ENCODE data around the gene TYW1.
"Not testable (repeated sequence)": the region's sequence is repeated elsewhere in the genome, so short reads cannot be mapped to it uniquely, and the experiment has no call there.

TYW1 gene

DNA sequence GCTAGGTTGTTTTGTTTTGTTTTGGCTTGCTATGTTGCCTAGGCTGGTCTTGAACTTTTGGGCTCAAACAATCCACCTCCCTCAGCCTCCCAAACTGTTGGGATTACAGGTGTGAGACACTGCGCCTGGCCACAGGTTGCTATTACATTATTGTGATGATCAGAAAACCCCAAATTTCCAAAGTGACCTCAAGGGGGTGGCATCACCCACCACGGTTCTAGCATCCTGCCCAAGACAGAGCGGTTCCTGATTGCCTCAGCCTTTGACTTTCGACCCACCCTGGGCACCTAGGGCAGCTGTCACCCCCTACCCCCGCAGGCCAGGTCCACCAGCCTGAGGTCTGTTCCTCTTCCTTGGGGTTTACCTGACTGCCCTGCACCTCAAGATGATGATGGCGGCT is 29.6 kb upstream of the TYW1 start:
- no peaks in the 10 kb centered on the region for H3K36me3 ChIP-seq (ENCODE audit: insufficient read depth, low read depth, low read length)
- H3K9ac ChIP-seq (ENCODE audit: low read depth, low read length) = no peak overlapping the region
- H3K9me3 ChIP-seq (ENCODE audit: insufficient read depth, low read depth, low read length) = peaks cover 6% of the 10 kb centered on the region; the same call in 1 of the 2 replicates
- H3K4me3 ChIP-seq (ENCODE audit: low read length) = no peak overlapping the region
- H3K27ac ChIP-seq (ENCODE audit: low read length) = no peak overlapping the region
- no peaks in the 10 kb centered on the region for H3K4me1 ChIP-seq (ENCODE audit: insufficient read depth, low read length)
- no peaks in the 10 kb centered on the region for H3K27me3 ChIP-seq (ENCODE audit: insufficient read depth, low read length)

DNA sequence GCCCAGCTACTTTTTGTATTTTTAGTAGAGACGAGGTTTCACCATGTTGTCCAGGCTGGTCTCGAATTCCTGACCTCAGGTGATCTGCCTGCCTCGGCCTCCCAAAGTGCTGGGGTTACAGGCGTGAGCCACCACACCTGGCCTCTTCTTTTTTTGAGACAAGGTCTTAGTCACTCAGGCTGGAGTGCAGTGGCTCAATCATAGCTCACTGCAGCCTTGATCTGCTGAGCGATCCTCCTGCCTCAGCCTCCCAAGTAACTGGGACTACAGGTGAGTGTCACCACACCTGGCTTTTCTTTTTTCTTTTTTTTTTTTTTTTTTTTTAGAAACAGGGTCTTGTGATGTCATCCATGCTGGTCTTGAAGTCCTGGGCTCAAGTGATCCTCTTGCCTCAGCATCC is 27.6 kb upstream of the TYW1 start:
- not testable (repeated sequence) for H3K27me3 ChIP-seq (ENCODE audit: insufficient read depth, low read length); H3K27ac ChIP-seq (ENCODE audit: low read length); H3K9me3 ChIP-seq (ENCODE audit: insufficient read depth, low read depth, low read length); H3K4me3 ChIP-seq (ENCODE audit: low read length); H3K36me3 ChIP-seq (ENCODE audit: insufficient read depth, low read depth, low read length); H3K4me1 ChIP-seq (ENCODE audit: insufficient read depth, low read length); H3K9ac ChIP-seq (ENCODE audit: low read depth, low read length)

DNA sequence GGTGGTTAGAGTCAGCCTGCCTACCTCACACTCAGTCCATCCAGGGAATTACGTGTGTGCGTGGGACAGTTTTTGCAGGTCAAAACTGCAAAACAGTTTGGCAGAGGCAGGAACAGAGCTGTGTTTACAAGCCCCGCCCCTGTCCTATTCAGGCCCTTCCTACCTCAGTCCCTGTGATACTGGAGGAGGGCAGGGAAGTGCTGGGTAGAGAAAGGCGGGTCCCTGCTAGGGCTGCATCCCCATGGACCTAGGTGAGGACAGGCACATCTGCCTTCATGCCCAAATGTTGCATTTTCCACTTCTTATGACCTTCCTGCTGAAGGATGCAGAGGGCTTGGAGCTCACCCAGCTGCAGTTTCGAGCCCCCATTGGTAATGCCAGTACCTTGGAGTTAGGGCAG is 26.3 kb upstream of the TYW1 start:
- Histone ChIP-seq H3K36me3 (ENCODE audit: insufficient read depth, low read depth, low read length) (no peaks in the 10 kb centered on the region), H3K4me1 (ENCODE audit: insufficient read depth, low read length) (no peaks in the 10 kb centered on the region), H3K27ac (ENCODE audit: low read length) (no peak overlapping the region), H3K4me3 (ENCODE audit: low read length) (no peak overlapping the region), H3K9ac (ENCODE audit: low read depth, low read length) (no peak overlapping the region), H3K27me3 (ENCODE audit: insufficient read depth, low read length) (no peaks in the 10 kb centered on the region), H3K9me3 (ENCODE audit: insufficient read depth, low read depth, low read length) (peaks cover 6% of the 10 kb centered on the region; the same call in 1 of the 2 replicates)

DNA sequence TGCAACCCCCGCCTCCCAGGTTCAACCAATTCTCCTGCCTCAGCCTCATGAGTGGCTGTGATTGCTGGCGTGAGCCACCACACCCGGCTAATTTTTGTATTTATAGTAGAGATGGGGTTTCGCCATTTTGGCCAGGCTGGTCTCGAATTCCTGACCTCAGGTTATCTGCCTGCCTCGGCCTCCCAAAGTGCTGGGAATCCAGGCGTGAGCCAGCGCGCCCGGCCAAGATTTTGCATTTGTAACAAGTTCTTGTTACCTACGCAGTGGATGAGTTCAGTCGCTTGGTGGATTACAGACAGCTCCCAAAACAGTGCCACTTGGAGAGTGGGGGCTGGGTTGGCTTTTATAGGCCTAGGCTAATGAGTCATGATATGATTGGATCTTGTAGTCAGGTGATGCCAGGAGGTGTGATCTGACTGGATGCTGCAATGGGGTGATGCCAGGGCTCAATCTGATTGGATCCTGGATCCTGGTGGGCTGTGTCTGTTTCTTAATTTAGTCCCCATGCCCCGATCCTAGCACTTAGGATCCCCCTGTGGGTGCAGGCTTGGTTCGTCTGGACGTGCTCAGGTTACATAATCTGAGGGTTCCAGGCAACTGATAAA is 21.5 kb upstream of the TYW1 start:
- Histone ChIP-seq H3K27me3 (ENCODE audit: insufficient read depth, low read length) (no peaks in the 10 kb centered on the region), H3K36me3 (ENCODE audit: insufficient read depth, low read depth, low read length) (no peaks in the 10 kb centered on the region), H3K9me3 (ENCODE audit: insufficient read depth, low read depth, low read length) (0 out of 2 replicates have a peak, but pooled peaks cover 1% of the 10 kb centered on the region), H3K9ac (ENCODE audit: low read depth, low read length) (no peak overlapping the region), H3K27ac (ENCODE audit: low read length) (no peak overlapping the region), H3K4me3 (ENCODE audit: low read length) (no peak overlapping the region), H3K4me1 (ENCODE audit: insufficient read depth, low read length) (no peaks in the 10 kb centered on the region)

DNA sequence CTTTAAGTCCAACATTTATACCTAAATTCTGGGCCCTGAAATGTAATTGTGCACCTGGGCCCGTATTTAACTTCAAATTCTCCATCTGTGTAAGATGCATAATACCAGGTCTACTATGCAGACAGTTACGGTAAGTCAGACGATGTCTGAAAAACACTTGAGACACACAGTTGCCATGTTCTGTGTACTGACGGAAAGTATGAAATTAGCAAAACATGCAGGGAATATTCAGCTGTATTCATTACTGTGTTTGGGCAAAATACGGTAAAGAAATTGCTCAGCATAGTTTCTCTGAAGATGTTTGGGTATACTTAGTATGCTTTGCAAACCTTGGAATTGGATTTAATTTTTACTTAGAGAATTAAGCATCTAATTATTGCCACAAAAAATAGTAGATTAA is 18.3 kb upstream of the TYW1 start:
- not testable (repeated sequence) for H3K27ac ChIP-seq (ENCODE audit: low read length); H3K9ac ChIP-seq (ENCODE audit: low read depth, low read length); H3K27me3 ChIP-seq (ENCODE audit: insufficient read depth, low read length); H3K9me3 ChIP-seq (ENCODE audit: insufficient read depth, low read depth, low read length); H3K4me3 ChIP-seq (ENCODE audit: low read length); H3K36me3 ChIP-seq (ENCODE audit: insufficient read depth, low read depth, low read length); H3K4me1 ChIP-seq (ENCODE audit: insufficient read depth, low read length)

DNA sequence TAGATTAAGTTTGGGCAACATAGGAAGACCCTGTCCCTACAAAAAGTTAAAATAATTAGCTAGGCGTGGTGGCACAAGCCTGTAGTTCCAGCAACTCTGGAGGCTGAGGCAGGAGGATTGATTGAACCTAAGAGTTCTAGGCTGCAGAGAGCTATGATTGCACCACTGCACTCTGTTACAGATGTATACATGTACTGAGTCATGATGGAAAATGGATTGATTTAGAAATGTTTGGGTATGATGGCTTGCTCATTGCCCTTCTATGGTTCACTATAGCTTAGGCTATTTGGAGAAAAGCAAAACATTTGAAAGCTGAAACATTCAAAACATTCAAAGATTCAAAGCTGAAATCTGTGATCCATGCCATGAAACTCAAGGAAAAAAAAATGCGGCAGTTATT is 17.6 kb upstream of the TYW1 start:
- not testable (repeated sequence) for H3K36me3 ChIP-seq (ENCODE audit: insufficient read depth, low read depth, low read length); H3K4me1 ChIP-seq (ENCODE audit: insufficient read depth, low read length); H3K27ac ChIP-seq (ENCODE audit: low read length); H3K4me3 ChIP-seq (ENCODE audit: low read length); H3K27me3 ChIP-seq (ENCODE audit: insufficient read depth, low read length); H3K9me3 ChIP-seq (ENCODE audit: insufficient read depth, low read depth, low read length); H3K9ac ChIP-seq (ENCODE audit: low read depth, low read length)

DNA sequence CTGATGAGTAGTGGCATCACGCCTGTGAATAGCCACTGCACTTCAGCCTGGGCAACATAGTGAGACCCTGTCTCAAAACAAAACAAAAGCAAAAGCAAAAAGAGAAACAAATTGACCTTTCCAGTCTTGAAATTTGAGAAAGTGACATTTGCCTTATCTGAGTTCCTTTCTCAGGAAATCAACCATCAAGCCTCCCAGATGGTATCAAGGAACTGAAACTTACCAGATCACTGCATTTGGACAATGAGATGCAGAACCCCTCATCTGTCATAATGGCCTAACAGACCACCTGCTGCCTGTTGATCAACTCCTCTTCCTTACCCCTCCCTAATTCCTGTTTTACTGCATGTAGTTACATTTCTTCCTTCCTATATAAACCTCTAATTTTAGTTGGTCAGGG is 16.3 kb upstream of the TYW1 start:
- not testable (repeated sequence) for H3K9me3 ChIP-seq (ENCODE audit: insufficient read depth, low read depth, low read length); H3K4me1 ChIP-seq (ENCODE audit: insufficient read depth, low read length); H3K4me3 ChIP-seq (ENCODE audit: low read length); H3K9ac ChIP-seq (ENCODE audit: low read depth, low read length); H3K36me3 ChIP-seq (ENCODE audit: insufficient read depth, low read depth, low read length); H3K27me3 ChIP-seq (ENCODE audit: insufficient read depth, low read length); H3K27ac ChIP-seq (ENCODE audit: low read length)

DNA sequence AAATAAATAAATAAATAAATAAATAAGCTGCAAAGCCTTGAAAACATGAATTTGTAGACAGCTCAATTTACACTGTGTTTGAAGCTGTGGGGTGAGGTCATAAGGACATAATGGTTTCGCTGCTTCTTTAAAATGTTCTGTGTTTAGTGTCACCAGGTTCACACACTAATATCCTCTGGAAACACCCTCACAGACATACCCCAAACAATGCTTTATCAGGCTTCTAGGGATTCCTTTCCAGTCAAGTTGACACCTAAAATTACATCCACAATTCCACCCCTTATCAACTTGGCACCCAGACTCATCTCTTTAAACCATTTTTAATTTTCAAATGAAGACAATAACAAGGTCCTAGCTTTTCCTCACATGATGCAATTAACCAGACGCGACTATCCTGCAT is 7.1 kb upstream of the TYW1 start:
- not testable (repeated sequence) for H3K9me3 ChIP-seq (ENCODE audit: insufficient read depth, low read depth, low read length); H3K4me1 ChIP-seq (ENCODE audit: insufficient read depth, low read length); H3K4me3 ChIP-seq (ENCODE audit: low read length); H3K27ac ChIP-seq (ENCODE audit: low read length); H3K9ac ChIP-seq (ENCODE audit: low read depth, low read length); H3K27me3 ChIP-seq (ENCODE audit: insufficient read depth, low read length)
- peaks cover 27% of the 10 kb centered on the region for H3K36me3 ChIP-seq (ENCODE audit: insufficient read depth, low read depth, low read length)

DNA sequence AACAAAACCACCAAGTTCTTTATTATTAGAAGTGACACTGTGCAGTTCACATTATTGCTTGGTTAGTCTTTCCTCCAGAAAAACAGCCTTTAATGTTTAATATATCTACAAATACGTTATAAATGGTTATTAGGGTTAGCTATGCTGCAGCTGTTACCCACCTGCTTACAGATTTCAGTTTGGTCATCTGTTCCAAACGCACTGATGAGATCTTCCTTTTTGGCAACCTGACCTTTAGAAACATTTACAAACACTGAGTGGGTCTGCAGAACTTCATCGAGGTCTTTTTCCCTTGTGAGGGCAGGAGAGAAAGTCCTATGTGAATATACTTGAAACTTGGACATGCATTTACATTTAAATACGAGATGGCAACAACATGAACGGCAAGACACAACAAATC is 2.6 kb upstream of the TYW1 start:
- H3K4me3 ChIP-seq (ENCODE audit: low read length); H3K4me1 ChIP-seq (ENCODE audit: insufficient read depth, low read length); H3K27me3 ChIP-seq (ENCODE audit: insufficient read depth, low read length); H3K9ac ChIP-seq (ENCODE audit: low read depth, low read length); H3K9me3 ChIP-seq (ENCODE audit: insufficient read depth, low read depth, low read length); H3K27ac ChIP-seq (ENCODE audit: low read length): not testable (repeated sequence)
- H3K36me3 ChIP-seq (ENCODE audit: insufficient read depth, low read depth, low read length) = peaks cover 22% of the 10 kb centered on the region

DNA sequence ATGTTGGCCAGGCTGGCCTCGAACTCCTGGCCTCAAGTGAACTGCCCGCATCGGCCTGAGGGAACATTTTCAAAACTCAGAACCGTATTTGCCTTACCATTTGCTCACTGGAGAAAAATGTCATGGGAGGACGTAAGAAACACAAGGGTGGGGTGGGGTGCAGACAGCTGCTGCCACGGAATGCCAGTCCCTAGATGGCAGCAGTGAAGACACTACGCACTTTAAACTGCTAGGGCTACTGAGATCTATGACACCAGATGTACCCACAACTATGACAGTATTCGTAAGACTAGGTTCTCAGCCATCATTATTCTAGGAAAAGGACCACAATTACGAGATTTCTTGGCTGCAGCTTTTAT is 2.0 kb upstream of the TYW1 start:
- not testable (repeated sequence) for H3K27ac ChIP-seq (ENCODE audit: low read length); H3K4me1 ChIP-seq (ENCODE audit: insufficient read depth, low read length); H3K27me3 ChIP-seq (ENCODE audit: insufficient read depth, low read length); H3K9me3 ChIP-seq (ENCODE audit: insufficient read depth, low read depth, low read length)
- Histone ChIP-seq H3K9ac (ENCODE audit: low read depth, low read length) (peak overlapping the region; percentile 80; the same call in 1 of the 2 replicates), H3K4me3 (ENCODE audit: low read length) (peak overlapping the region; percentile 90), H3K36me3 (ENCODE audit: insufficient read depth, low read depth, low read length) (peaks cover 25% of the 10 kb centered on the region)

DNA sequence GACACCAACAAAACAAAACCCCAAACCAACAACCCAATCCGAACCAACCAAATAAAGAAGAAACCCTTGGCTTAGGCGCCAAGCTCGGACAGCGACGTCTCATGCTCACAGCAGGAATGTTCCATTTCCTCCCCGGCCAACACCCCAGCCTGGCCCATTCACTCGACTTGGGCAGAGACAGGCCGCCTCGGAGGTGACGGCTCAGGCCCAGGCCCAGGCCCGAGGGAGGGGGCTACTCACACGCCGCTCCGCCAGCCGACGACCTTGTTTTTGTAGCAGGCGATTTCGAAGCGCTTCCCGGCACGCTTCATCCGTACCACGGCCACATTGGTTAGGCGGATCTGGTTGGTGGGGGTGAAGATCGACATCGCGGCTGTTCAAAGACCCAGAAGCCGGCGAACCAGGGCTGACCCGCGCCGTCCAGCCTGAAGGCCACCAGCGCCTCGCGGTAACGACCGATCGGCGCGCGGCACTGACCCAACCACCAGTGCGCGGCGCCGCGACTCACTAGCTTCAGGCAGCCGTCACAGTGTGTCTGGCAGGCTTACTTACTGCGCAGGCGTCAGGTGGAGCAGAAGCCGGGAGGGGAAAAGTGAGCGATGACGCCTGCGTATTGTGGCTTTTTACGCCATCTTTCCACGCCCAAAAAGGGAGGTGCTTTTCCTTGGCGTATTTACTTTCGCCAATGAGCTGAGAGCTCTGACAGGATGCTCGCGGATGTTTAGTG is 1.4 kb upstream of the TYW1 start, which contains the start of gene SBDS:
Gene SBDS, minus strand, starts transcription at position 537 of the 727 bp plus-strand sequence. Its CDS starts 169 bp downstream, at position 368.
- H3K9ac ChIP-seq (ENCODE audit: low read depth, low read length) = peak within 1 kb of the TSS; percentile 80; the same call in 1 of the 2 replicates
- not testable (repeated sequence) for H3K27ac ChIP-seq (ENCODE audit: low read length); H3K4me1 ChIP-seq (ENCODE audit: insufficient read depth, low read length); H3K27me3 ChIP-seq (ENCODE audit: insufficient read depth, low read length); H3K9me3 ChIP-seq (ENCODE audit: insufficient read depth, low read depth, low read length)
- peak within 1 kb of the TSS; percentile 97 for H3K4me3 ChIP-seq (ENCODE audit: low read length)
- H3K36me3 ChIP-seq (ENCODE audit: insufficient read depth, low read depth, low read length) = peaks cover 25% of the 10 kb centered on the region

DNA sequence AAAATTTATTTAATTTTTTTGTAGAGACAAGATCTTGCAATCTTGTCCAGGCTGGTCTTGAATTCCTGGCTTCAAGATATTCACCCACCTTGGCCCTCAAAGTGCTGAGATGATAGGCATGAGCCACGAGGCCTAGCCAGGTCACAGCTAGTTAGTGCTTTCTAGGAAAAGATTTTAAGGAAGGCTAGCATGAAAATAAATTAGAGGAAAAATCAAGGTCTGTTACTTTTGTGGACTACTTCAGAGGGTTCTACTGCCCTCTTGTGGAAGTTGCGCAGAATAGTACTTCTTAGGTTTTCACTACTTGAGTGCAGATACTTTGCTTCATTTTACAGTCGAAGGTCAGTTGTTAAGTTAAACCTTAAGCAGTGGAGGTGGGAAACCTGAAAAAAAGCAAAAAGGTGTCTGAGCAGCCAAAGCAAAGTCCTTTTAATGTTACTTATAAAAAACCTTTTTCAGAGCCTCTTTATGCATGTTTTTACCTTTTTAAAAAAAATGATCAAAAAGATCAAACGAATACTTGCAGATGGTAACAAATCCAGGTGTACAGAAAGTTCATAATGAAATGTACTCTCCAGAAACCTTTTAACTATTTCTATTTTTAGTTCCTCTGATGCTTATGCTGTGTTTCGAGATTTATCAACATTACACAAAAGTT is 4.1 kb downstream of the TYW1 start:
- peaks cover 11% of the 10 kb centered on the region; the same call in 1 of the 2 replicates for H3K36me3 ChIP-seq (ENCODE audit: insufficient read depth, low read depth, low read length)
- not testable (repeated sequence) for H3K9me3 ChIP-seq (ENCODE audit: insufficient read depth, low read depth, low read length); H3K27ac ChIP-seq (ENCODE audit: low read length); H3K9ac ChIP-seq (ENCODE audit: low read depth, low read length); H3K4me1 ChIP-seq (ENCODE audit: insufficient read depth, low read length); H3K4me3 ChIP-seq (ENCODE audit: low read length); H3K27me3 ChIP-seq (ENCODE audit: insufficient read depth, low read length)
